IPS-NIHi7 (cell line): ENCODE results near the gene PCDH9.
"Not testable (repeated sequence)": the region's sequence is repeated elsewhere in the genome, so short reads cannot be mapped to it uniquely, and the experiment has no call there.

Experiments
- DNase-seq: peaks from one replicate; pipeline ENCODE4 v3.0.0; 2012; ENCODE audit warnings: mixed read lengths; ENCODE audit errors: extremely low spot score

PCDH9 gene

GRCh38 chr13:66659701-66660467 is 570.3 kb downstream of the PCDH9 start:
- no peak for DNase-seq

- no peak for DNase-seq
Measured at GRCh38 chr13:66659286-66659685, 570.9 kb downstream of the PCDH9 start.

GRCh38 chr13:66657165-66657881 is 572.8 kb downstream of the PCDH9 start:
- peak; percentile 8 for DNase-seq

GRCh38 chr13:66655847-66656454 is 574.2 kb downstream of the PCDH9 start:
- no peak for DNase-seq

- DNase-seq: no peak
Measured at GRCh38 chr13:66644855-66645460, 585.2 kb downstream of the PCDH9 start.

GRCh38 chr13:66640231-66640630 is 589.9 kb downstream of the PCDH9 start:
- no peak for DNase-seq

- DNase-seq: no peak
Measured at GRCh38 chr13:66639044-66639443, 591.1 kb downstream of the PCDH9 start.

- DNase-seq: no peak
Measured at GRCh38 chr13:66635526-66635925, 594.6 kb downstream of the PCDH9 start.

- DNase-seq: no peak
Measured at GRCh38 chr13:66634384-66634783, 595.8 kb downstream of the PCDH9 start.

- no peak for DNase-seq
Measured at GRCh38 chr13:66627512-66627911, 602.6 kb downstream of the PCDH9 start.

GRCh38 chr13:66624302-66624701 is 605.8 kb downstream of the PCDH9 start:
- no peak for DNase-seq

- DNase-seq: no peak
Measured at GRCh38 chr13:66623129-66623820, 606.9 kb downstream of the PCDH9 start.

GRCh38 chr13:66621906-66622447 is 608.2 kb downstream of the PCDH9 start:
- not testable (repeated sequence) for DNase-seq

GRCh38 chr13:66618702-66619101 is 611.4 kb downstream of the PCDH9 start:
- DNase-seq: peak; percentile 40

GRCh38 chr13:66617786-66618185 is 612.4 kb downstream of the PCDH9 start:
- no peak for DNase-seq

- no peak for DNase-seq
Measured at GRCh38 chr13:66612983-66613382, 617.2 kb downstream of the PCDH9 start.

- DNase-seq: no peak
Measured at GRCh38 chr13:66586489-66586888, 643.6 kb downstream of the PCDH9 start.

- DNase-seq: no peak
Measured at GRCh38 chr13:66585669-66586203, 644.4 kb downstream of the PCDH9 start.

GRCh38 chr13:66581675-66582074 is 648.5 kb downstream of the PCDH9 start:
- no peak for DNase-seq

GRCh38 chr13:66578305-66578704 is 651.8 kb downstream of the PCDH9 start:
- DNase-seq: no peak

GRCh38 chr13:66577358-66577757 is 652.8 kb downstream of the PCDH9 start:
- no peak for DNase-seq
